Left lobe of liver (tissue), 2 donors: ENCODE data around the gene OPRD1. TPM values are rescaled to one million over a fixed set of nuclear protein-coding genes. Genes with fewer than 3 reads are reported as not detected.
A peak's percentile ranks its signal among the peaks of the same experiment; 100 is the strongest.
"Not testable (repeated sequence)": the region's sequence is repeated elsewhere in the genome, so short reads cannot be mapped to it uniquely, and the experiment has no call there.

Experiments
- ATAC-seq: fragments of 200-7000 bp; cut with Tn5 transposase; one replicate; pipeline ENCODE4 v1.9.1; 2020; ENCODE audit warnings: mild to moderate bottlenecking, moderate library complexity
- DNase-seq: peaks from one replicate; pipeline ENCODE4 v3.0.0-alpha.2; 2020; ENCODE audit warnings: low spot score
- total RNA-seq: library from RNA; stranded (reverse); gene quantifications from one replicate; pipeline ENCODE4 v1.2.1, GENCODE V29; 2021
- donor health status: DM: no; HTN: no; CAD: no; lungs with moderate emphysema.
- donor health status: DM: no; HTN: yes; CAD: no.

Gene OPRD1
- total RNA-seq, result not detected

DNA sequence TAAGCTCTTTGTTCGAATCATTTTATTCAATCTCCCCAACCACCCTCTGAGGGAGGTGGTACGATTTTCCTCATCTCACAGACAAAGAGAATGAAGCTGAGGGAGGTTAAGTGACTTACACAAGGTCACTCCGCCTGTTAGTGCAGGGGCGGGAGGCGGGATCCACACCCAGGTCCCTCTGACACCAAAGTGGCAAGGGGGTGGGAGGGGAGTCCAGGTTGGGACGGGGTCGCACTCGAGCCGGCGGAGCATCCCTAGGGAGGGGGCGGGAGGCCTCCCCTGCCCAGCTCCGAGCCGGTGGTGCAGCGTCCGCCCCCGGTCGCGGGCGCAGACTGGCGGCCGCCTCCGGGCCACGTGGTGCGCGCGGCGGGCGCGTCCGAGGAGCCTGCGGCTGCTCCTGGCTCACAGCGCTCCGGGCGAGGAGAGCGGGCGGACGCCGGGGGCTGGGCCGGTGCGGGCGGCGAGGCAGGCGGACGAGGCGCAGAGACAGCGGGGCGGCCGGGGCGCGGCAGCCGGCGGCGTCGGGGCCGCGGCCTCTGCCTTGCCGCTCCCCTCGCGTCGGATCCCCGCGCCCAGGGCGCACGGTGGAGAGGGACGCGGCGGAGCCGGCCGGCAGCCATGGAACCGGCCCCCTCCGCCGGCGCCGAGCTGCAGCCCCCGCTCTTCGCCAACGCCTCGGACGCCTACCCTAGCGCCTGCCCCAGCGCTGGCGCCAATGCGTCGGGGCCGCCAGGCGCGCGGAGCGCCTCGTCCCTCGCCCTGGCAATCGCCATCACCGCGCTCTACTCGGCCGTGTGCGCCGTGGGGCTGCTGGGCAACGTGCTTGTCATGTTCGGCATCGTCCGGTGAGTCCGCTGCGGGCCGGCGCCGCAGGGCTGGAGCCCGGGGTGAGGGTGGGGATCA, at the start of gene OPRD1:
Gene OPRD1, plus strand, starts transcription at position 405 of the 903 bp plus-strand sequence. Its CDS starts 214 bp downstream, at position 619.
- ATAC-seq (no peak), DNase-seq (no peak)

GRCh38 chr1:28766532-28767183, 45.3 kb upstream of the OPRD1 start:
- DNase-seq (no peak), ATAC-seq (no peak)

DNA sequence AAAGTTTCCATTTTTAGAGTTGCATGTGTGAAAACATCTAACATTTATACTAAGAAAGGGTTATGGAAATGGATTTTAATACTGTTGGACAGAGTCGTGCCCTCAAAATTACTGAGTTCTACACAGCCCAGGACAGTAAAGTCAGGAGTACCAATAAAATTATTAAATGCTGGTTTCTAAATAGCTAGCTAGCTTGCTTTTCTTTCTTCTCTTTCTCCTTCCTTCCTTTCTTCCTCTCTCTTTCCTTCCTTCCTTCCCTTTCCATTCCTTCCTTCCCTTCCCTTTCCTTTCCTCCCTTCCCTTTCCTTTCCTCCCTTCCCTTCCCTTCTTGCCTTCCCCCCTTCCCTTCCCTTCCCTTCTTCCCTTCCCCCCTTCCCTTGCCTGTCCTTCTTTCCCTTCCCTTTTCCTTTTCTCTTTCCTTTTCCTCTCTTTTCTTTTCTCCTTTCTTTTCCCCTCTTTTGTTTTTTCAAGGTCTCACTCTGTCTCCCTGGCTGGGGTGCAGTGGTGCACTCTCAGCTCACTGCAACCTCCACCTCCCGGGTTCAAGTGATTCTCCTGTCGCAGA, 41.3 kb upstream of the OPRD1 start:
- ATAC-seq (no peak), DNase-seq (no peak)

DNA sequence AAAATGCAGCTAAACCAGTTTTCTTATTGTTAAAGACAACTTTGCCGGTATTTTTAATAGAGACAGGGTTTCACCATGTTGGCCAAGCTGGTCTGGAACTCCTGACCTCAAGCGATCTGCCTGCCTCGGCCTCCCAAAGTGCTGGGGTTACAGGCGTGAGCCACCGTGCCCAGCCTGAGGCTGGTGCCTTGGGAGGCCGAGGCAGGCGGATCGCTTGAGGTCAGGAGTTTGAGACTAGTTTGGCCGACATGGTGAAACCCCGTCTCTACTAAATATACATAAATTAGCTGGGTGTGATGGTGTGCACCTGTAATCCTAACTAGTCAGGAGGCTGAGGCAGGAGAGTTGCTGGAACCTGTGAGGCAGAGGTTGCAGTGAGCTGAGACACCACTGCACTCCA, 40.0 kb upstream of the OPRD1 start:
- DNase-seq, ATAC-seq: not testable (repeated sequence)

- no peak for DNase-seq
Observed at GRCh38 chr1:28773105-28773504, 38.9 kb upstream of the OPRD1 start.

DNA sequence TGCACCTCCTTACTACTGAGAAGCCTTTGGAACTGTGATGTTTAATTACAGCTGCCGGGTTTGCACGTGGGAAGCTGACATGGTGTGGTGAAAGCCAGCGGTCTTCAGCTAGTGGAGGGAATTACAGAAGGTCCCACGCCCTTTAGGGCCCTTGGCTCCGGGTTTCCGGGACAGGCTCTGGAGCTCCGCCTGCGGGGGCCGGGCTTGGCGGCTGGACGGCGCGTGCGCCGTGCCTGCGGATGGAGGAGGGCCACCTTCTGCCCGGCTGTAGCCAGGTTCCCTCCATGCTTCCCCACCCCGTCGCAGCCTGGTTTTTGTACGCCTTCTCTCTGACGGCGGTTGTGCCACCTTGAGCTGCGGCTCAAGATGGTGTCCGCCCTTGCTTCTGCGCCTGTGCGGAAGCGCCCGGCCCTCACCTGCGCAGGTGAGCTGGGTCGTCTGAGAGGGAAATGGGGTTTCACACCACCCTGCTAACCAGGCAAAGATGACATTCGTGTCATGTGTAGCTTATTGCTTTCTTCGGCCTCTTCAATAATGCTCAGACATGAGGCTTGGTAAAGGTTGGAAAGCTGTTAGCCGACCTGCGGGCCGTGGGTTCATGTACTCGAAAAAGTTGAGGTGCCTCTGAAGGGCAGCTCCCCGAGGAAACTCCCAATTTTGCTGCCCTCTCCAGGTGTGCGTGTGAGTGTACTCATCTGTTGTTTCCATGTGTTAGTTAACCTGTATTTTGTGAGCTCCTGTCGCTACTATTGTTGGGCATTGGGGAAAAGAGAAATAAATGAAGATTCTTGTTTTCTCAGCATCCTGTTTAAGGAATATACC, 36.6 kb upstream of the OPRD1 start:
- ATAC-seq (peak; percentile 97), DNase-seq (peak; percentile 82)

More at GRCh38 chr1:28773105-28773504, 38.9 kb upstream of the OPRD1 start:
- no peak for ATAC-seq

GRCh38 chr1:28776341-28776740, 35.6 kb upstream of the OPRD1 start:
- DNase-seq, result no peak
- no peak for ATAC-seq

DNA sequence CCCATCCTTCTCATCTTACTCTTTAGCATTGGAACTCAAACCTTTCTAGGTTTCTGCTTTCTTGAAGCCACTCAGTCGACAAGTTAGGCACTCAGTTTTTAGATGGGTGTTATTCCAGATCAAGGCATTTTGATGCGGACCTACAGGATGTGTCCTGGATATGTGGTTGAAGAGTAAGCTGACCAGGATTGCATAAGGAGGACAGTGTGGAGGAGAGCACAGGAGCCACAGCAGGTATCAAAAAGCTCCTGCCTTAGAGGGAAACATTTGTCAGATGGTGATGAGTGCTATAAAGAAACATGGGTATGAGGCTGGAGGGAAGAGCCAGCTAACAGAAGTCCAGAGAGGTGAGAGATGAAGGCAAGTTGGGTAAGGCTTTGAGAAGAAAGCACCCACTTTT, 33.9 kb upstream of the OPRD1 start:
- DNase-seq (no peak), ATAC-seq (no peak)

DNA sequence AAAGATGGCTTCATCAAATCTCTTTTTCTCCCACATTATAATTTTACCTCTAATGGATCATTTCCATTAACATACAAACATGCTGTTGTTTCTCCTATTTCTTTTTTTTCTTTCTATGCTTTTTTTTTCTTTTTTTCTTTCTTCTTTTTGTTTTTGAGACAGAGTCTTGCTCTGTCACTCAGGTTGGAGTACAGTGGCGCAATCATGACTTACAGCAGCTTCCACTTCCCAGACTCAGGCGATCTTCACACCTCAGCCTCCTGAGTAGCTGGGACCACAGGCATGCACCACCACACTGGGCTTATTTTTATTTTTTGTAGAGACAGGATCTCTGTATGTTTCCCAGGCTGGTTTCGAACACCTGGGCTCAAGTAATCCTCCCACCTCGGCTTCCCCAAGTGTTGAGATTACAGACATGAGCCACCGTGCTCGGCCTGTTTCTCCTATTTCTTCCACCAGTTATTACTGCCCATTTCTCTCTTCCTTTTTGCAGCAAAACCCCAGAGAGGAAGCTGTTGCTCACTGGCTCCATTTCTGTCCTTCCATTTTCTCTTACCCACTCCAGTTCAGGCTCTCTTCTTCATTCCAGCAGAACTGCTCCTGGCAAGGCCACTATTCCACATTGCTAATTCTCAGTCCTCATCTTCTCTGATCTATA, 32.1 kb upstream of the OPRD1 start:
- ATAC-seq (no peak), DNase-seq (no peak)

- no peak for DNase-seq
Observed at GRCh38 chr1:28781305-28781704, 30.7 kb upstream of the OPRD1 start.

DNA sequence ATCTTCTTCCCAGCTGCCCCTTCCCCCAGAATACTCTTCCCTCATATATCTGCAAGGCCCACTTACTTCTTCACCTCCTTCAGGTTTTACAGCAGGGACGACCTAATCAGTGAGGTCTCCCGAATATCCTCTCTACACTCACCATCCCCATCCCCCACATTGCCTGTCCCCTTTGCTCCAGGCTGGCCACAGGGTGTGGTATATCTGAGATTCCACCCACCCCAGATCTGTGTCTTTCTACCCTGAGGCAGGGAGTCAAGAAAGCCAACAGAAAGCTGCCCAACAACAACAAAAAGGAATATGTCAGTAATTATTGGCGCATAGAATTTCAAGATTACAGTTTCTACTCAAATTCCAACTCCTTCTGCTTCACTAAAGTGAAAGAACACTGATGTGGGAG, 30.0 kb upstream of the OPRD1 start:
- ATAC-seq (no peak), DNase-seq (no peak)

More at GRCh38 chr1:28781305-28781704, 30.7 kb upstream of the OPRD1 start:
- ATAC-seq, result no peak

GRCh38 chr1:28783363-28783762, 28.6 kb upstream of the OPRD1 start:
- no peak for DNase-seq
- ATAC-seq, result no peak

- DNase-seq (no peak), ATAC-seq (no peak)
Observed at GRCh38 chr1:28789412-28789811, 22.6 kb upstream of the OPRD1 start.

DNA sequence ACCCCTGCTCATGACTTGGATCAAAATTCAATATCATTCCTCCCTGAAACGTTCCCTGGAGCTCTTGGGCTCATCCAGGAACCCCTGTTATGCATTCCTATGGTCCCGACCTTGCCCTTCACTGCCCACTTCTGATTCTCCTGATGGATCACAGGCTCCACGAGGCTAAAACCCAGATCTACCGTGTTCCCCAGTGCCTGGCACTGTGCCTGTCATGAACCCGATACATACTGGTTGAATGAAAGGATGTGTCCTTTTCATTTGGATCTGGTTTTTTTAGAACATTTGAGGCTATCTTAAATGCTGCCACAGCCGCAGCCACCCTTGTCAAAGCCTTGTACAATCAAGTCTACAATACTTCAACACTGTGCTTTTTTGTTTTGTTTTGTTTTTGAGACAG, 22.2 kb upstream of the OPRD1 start:
- DNase-seq (no peak), ATAC-seq (no peak)

GRCh38 chr1:28790377-28791035, 21.5 kb upstream of the OPRD1 start:
- DNase-seq, result no peak
- ATAC-seq, result no peak

GRCh38 chr1:28791929-28792328, 20.0 kb upstream of the OPRD1 start:
- not testable (repeated sequence) for ATAC-seq, DNase-seq

DNA sequence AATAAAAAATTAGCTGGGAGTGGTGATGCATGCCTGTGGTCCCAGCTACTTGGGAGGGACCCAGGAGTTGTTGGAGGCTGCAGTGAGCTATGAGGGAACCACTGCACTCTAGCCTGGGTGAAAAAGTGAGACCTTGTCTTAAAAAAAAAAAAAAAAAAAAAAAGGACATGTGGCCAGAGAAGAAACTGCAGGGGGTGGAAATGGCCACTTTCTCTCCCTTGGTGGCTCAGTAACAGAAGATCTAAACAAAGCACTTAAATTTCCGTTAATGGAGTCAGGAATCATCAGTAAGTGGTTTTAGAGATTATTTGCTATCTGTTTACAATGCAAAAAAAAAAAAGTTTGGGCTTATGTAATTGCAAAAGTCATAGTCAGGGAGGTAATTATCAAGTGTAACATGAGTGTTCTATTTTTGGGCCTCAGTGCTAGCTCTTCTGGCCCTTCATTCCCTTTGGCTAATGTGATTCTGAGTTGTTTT, 19.3 kb upstream of the OPRD1 start:
- DNase-seq (no peak), ATAC-seq (no peak)

DNA sequence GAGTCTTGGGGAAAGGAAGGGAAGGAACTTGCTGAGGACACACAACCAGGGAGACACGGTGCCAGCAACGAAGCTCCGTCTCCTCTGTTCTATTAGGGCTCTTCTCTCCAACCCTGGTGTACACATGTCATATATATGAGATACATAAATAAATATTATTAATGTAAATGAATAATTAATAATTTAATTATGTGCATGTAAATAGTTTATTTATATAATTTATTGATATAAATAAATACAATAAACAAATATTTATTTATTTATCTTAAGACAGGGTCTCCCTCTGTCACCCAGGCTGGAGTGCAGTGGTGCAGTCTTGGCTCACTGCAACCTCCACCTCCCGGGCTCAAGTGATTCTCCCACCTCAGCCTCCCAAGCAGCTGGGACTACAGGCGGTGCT, 17.4 kb upstream of the OPRD1 start:
- not testable (repeated sequence) for ATAC-seq, DNase-seq

GRCh38 chr1:28796352-28797211, 15.4 kb upstream of the OPRD1 start:
- DNase-seq, result no peak
- ATAC-seq, result no peak
